ENCODE measurements around the gene BMP7. TPM values are rescaled to one million over a fixed set of nuclear protein-coding genes. Genes with fewer than 3 reads are reported as not detected.

BMP7 gene
- total RNA-seq: under 1 TPM; 0.34 to 0.78 TPM
- long read RNA-seq, full-length matches to known transcripts: 1 of 1 reads
- long read RNA-seq, partial matches to known transcripts: 0 of 1 reads
- long read RNA-seq, other reads (novel, unspliced or antisense): 0 of 1 reads

DNA sequence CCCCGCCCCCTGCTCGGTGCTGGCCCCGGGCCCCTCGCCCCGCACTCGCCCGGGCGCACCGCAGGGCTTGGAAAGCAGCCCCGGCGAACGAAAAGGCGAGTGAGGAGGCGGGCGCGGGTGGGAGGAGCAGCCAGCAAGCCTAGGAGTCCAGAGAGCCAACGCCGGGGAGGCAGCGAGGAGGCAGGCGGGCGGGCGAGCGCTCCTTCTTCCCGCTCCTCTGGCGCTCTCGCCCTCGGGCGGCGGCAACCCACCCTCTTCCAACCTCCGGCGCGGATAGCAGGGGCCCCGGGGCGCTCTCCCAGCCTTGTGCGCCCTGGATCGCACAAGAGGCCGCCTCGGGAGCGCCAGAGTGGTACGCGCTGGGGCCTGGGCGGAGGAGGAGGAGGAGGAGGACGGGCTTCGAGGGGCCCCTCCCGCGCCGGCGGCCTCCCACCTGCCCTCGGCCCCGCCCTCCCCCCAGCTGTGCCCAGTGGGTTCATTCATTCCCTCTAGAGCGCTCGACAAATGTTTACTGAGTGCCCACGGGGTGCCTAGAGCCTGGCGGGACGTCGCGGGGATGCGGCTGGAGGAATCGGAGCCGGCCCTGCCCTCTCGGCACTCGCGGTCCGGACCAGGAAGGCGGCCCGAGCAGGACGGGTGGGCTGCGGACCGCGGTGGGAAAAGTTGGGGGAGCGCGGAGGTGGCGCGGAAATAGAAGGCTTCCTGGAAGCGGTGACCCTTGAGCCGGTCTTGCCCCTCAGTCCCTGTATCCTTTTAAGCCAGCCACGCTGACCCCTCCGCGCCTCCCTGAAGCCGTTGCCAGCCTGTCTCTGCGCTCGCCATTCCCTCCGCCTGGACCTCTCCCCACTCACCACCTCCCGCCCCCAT is at the start of gene BMP7:
Gene BMP7 (minus strand): TSS at position 351 of the 867 bp plus-strand sequence. CDS start 519 bp downstream, outside the sequence.
- ATAC-seq (peak; percentile 34), DNase-seq (no peak)
- intact Hi-C loops (cut with DNase I, micrococcal nuclease): no loop called here

DNA sequence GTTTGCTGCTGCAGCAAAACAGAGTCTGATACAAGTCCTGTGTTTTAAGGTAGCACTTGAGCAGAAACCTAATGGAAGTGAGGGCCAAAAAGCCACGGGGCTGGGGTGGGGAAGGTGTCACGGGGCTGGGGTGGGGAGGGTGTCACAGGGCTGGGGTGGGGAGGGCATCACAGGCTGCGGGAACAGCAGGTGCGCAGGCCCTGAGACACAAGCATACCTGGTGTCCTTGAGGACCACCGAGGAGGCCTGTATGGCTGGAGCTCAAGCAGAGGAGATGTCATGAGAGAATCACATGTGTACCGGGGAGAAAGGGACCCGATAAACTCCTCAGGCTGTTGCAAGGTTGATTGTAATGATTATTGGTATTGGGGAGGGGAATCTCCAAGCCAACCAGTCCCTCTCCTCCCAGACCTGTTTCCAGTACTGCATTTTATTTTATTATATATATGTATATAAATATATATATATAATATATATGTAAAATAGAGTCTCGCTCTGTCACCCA is 49.6 kb upstream of the BMP7 start:
- intact Hi-C loops (cut with DNase I, micrococcal nuclease): no loop called here
- DNase-seq: no peak

DNA sequence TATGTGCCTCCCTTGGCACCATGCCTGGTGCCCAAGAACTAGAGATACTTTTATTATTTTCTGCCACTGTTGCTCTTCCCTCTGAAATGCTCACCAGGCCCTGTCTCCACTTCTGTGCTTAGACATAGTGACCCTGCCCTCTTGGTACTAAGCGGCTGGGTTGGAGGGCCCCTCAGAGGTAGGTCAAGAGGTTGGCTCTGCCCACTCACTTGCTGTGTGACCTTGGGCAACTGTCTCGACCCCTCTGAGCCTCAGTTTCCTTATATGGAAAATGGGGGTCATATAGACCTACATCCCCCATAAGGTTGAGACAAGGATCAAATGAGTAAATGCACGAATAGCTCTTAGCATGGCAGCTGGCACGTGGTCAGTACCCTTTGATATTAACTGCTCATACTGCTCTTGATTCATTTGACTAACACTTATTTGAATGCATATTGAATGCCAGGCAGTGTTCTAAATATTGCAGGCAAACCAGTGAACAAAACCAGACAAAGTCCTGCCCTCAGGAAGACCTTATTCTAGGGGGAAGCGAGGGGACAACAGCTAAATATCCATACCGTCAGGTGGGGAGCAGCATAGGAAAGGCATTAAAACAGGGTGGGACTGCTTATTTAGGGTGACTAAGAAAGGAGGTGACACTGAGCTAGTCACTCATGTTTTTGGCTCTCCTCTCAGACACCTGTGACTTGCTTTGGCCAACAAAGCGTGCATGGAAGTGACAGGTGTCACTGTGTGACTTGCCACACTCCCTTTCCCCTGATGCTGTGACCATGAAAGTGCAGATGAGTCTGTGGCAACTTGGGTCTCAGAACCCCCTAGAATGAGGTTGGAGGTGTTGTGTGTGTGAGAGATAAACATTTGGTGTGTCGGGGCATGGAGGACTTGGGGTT is 48.9 kb upstream of the BMP7 start:
- DNase-seq: no peak
- intact Hi-C loops (cut with DNase I, micrococcal nuclease): no loop called here
- no peak for ATAC-seq

More for the DNA sequence above, 49.6 kb upstream of the BMP7 start:
- ATAC-seq: no peak

DNA sequence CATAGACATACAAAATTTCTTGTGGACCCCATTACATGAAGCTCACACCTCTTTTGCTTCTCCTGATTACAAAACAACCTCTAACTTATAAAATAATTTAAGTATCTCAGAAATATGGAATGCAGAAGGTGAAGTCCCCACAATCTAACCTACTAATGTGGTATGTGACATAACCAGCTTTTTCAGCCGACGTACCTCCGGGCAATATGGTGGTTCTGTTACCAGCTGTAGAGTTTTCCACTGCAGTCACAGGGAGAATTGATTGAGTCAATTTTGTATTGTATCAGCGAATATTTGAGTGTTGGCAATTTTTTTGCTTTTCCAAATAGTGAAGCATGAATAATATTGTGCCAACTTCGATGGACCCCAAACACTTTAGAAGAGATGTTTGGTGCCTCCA is 47.5 kb upstream of the BMP7 start:
- DNase-seq (no peak), ATAC-seq (no peak)
- intact Hi-C loops (cut with DNase I, micrococcal nuclease): no loop called here

GRCh38 chr20:57313230-57313629 is 46.8 kb upstream of the BMP7 start:
- no peak for ATAC-seq
- intact Hi-C loops (cut with DNase I, micrococcal nuclease): no loop called here
- DNase-seq: no peak

DNA sequence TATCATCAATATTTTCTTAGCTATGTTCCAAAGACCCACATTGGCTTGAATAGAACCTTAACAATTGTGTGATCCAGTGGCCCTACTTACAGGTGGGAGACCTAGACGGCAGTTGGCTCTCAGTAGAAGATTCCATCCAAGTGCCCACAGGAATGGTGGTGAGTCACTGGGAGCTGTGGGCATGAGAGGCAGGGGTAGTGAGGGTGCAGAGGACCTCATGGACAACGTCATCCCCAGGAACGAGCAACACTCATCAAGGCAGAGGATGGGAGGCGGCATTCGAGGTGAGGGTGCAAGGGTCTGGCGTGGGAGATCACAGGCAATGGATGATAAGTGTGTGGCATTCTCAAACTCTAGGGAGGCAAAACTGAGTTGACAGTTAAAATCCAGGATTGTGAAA is 45.7 kb upstream of the BMP7 start:
- no peak for ATAC-seq
- intact Hi-C loops (cut with DNase I, micrococcal nuclease): no loop called here
- no peak for DNase-seq

- ATAC-seq (no peak), DNase-seq (no peak)
- intact Hi-C loops (cut with DNase I, micrococcal nuclease): no loop called here
Observed at GRCh38 chr20:57310821-57311514, 44.5 kb upstream of the BMP7 start.

DNA sequence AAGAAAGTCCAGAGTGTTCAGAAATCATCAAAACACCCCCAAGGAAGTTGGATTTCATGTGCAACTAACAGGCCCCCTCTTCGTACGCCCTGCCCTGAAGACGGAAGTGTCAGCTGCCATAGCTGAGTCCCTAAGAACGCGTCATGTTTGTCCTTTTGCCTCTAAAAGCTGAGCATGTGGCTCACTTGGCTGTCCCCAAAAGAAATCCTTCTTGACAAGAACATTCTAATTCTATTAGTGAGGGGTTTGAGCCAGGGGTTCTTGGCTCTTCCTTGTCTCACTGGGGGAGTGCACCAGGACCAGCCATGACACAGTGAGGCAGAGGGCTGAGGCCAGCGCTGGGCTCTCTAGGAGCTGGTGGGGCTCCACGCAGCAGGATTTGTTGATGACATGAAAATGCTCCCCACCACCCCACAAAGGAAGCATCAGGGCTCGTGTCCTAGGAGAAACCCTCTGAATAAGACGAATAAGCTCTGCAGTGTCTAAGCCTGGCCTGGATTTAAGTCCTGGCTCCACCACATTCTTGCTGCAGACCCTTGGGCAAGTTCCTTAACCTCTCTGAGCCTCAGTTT is 43.2 kb upstream of the BMP7 start:
- intact Hi-C loops (cut with DNase I, micrococcal nuclease): no loop called here
- no peak for DNase-seq
- ATAC-seq: no peak

GRCh38 chr20:57308451-57309271 is 42.2 kb upstream of the BMP7 start:
- intact Hi-C loops (cut with DNase I, micrococcal nuclease): no loop called here
- DNase-seq (no peak), ATAC-seq (no peak)

- intact Hi-C loops (cut with DNase I, micrococcal nuclease): no loop called here
- ATAC-seq (no peak), DNase-seq (no peak)
Observed at GRCh38 chr20:57306747-57307146, 40.3 kb upstream of the BMP7 start.

- intact Hi-C loops (cut with DNase I, micrococcal nuclease): no loop called here
- DNase-seq (no peak), ATAC-seq (no peak)
Observed at GRCh38 chr20:57301026-57301425, 34.6 kb upstream of the BMP7 start.

DNA sequence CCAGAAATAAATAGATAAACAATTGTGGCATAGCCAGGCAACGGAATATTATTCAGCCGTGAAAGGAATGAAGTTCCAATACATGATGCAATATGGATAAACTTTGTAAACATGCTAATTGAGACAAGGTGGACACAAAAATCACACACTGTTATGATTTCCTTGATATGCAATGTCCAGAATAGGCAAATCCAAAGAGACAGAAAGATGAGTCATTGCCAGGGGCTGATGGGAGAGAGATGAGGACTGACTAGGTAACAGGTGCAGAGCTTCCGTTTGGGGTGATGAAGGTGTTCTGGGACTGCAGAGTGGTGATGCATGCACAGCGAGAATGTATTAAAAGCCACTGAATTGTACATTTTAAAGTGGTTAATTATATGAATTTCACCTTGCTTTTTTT is 32.0 kb upstream of the BMP7 start:
- intact Hi-C loops (cut with DNase I, micrococcal nuclease): no loop called here
- ATAC-seq: no peak
- no peak for DNase-seq

GRCh38 chr20:57294550-57294949 is 28.1 kb upstream of the BMP7 start:
- DNase-seq (no peak), ATAC-seq (no peak)
- intact Hi-C loops (cut with DNase I, micrococcal nuclease): no loop called here

DNA sequence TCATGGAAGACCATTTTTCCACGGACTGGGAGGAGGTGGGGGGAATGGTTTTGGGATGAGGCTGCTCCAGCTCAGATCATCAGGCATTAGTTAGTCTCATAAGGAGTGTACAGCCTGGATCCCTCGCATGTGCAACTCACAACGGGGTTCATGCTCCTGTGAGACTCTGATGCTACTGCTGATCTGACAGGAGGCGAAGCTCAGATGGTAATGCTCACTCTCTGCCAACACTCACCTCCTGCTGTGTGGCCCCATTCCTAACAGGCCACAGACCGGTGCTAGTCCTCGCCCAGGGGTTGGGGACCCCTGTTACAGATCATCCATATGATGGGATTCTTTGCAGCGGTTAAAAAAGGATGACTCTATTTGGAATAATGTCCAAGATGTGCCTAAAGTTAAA is 27.6 kb upstream of the BMP7 start:
- intact Hi-C loops (cut with DNase I, micrococcal nuclease): no loop called here
- DNase-seq (no peak), ATAC-seq (no peak)

DNA sequence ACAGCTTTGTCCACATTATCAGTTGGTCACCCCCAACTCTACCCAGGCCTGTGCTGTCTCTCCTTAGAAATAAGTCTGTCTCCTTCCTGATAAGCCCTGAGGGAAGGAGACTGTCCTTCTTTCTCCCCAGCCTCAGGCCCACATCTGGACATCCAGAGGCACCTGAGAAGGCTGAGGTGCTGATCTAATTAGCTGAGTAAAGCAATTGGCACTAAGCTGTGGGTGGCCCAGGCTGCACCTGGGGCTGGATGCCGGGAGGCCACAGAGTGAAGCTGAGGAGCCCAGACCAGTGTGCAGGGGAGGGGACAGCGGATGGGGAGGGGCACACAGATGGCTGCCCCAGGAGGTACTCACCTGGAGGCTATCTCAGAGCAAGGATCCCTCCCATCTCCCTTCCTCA is 26.2 kb upstream of the BMP7 start:
- intact Hi-C loops (cut with DNase I, micrococcal nuclease): no loop called here
- ATAC-seq (no peak), DNase-seq (no peak)

DNA sequence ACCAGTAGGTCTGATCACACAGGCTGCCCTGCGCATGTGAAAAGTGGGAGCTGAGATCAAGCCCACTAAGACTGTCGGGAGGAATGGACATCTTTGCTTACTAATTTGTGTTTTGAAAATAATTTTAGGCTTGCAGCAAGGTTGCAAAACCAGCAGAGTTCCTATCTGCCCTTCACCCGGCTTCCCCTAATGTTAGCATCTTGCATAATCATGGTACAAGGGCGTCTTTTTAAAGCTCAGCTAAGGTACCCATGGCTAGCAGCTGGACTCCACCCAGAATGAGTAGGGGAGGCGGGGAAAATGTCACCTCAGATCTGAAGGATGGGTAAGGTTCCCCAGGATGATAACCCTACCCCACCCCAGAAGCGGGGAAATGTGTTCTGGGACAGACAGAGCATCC is 25.3 kb upstream of the BMP7 start:
- no peak for ATAC-seq
- intact Hi-C loops (cut with DNase I, micrococcal nuclease): no loop called here
- DNase-seq: no peak

DNA sequence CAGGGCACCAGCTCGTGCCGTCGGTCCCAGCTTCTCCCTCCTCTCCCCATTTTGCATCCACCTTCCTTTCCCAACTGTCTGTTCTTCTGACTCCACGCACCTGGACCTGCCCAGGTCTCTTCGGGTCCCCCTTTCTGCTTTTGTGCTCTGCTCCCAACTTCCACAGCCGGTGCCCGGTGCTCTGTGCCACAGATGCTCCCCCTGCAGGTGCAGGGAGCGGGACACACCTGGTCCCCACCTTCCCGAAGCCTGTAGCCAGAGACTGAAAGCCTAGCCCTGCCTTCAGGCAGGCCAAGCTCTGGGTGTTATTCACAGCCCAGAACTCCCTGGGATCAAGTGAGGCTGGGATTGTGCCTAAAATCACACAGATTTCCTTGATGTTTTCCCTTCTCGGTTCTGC is 24.6 kb upstream of the BMP7 start:
- no peak for DNase-seq
- ATAC-seq: no peak
- intact Hi-C loops (cut with DNase I, micrococcal nuclease): no loop called here

DNA sequence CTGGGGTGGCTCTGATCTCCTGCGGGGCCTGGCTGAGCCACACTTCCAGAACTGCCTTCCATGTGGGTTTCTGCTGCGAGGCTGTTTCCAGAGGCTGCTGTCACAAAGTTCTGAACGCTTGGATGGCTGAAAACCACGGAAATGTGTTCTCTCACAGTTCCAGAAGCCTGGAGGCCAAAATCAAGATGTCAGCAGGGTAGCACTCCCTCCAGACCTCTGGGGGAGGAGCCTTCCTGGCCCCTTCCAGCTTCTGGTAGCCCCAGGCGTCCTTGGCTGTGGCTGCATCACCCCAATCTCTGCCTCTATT is 23.7 kb upstream of the BMP7 start:
- DNase-seq (no peak), ATAC-seq (no peak)
- intact Hi-C loops (cut with DNase I, micrococcal nuclease): no loop called here
